AG04449 (cell line): ENCODE measurements around the gene CORO2B.

ENCODE experiments used
- CTCF ChIA-PET: fragments of 350-600 bp; formaldehyde crosslinking; extraction: SDS; loops from one replicate; lab custom pipeline; 2021; ENCODE audit warnings: antibody characterized with exemption; lab: Yijun Ruan, JAX
- POLR2A ChIA-PET: fragments of 400-600, 350-600 bp; formaldehyde crosslinking; extraction: SDS; loops from one replicate; lab custom pipeline; 2020; ENCODE audit warnings: antibody characterized with exemption, inconsistent platforms; lab: Yijun Ruan, JAX
- DNase-seq: peaks from one replicate; pipeline ENCODE4 v3.0.0-alpha.2; 2010; ENCODE audit warnings: low read depth, low spot score
- H3K4me3 ChIP-seq: 2 replicates; pipeline ENCODE4 v1.5.1; 2011; ENCODE audit warnings: low read depth, mild to moderate bottlenecking, control low read depth, low read length
- TF ChIP-seq, protein P1 (sequence below): IDR thresholded peaks from one replicate; pipeline ENCODE4 v1.5.1; 2011; ENCODE audit warnings: mild to moderate bottlenecking, moderate library complexity, low read length, control low read depth, inconsistent platforms; ENCODE audit not compliant: insufficient read depth; ENCODE audit errors: missing control alignments

CORO2B gene

DNA sequence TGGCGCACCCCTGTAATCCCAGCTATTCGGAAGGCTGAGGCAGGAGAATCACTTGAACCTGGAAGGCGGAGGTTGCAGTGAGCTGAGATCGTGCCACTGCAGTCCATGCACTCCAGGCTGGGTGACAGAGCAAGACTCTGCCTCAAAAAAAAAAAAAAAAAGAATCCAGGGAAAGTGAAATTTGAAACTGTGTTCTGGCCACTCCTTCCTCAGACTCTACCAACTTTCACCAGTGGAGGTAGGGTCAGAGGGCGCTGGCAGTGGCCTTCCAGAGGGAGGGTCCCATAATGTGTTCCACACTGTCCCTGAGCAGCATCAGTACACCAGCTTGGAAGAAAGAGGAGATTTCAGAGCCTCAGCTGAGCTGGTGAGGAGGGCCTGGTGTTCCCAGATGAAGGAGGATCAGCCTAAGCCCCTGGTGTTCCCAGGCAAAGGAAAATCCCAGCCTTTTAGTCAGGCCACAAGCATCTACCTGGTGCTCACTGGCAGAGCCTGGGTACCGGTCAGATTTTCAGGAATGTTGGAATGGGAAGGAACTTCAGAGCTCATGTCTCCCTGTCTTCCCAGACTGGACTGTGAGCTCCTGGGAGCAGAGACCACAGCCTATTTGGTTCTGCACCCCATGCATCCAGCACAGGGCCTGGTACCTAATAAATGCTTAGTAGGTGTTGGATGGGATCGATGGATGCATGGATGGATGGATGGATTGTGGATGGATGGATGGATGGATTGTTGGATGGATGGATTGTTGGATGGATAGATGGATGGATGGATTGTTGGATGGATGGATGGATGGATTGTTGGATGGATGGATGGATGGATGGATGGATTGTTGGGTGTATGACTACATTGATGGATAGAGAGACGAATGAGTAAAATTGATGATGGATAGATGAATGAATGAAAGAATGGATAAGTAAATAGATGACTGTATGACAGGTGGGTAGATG is 117.9 kb downstream of the CORO2B start:
- ChIA-PET POLR2A (no interaction called here), CTCF (interaction anchor here (1.2 to 2.0 kb wide), 2 partner anchors 16 to 45 kb away, joined by 3 to 6 read pairs; no protein-coding TSS in a partner anchor)
- H3K4me3 ChIP-seq = no peak overlapping the region
- DNase-seq = no peak
- TF ChIP-seq, protein P1, sequence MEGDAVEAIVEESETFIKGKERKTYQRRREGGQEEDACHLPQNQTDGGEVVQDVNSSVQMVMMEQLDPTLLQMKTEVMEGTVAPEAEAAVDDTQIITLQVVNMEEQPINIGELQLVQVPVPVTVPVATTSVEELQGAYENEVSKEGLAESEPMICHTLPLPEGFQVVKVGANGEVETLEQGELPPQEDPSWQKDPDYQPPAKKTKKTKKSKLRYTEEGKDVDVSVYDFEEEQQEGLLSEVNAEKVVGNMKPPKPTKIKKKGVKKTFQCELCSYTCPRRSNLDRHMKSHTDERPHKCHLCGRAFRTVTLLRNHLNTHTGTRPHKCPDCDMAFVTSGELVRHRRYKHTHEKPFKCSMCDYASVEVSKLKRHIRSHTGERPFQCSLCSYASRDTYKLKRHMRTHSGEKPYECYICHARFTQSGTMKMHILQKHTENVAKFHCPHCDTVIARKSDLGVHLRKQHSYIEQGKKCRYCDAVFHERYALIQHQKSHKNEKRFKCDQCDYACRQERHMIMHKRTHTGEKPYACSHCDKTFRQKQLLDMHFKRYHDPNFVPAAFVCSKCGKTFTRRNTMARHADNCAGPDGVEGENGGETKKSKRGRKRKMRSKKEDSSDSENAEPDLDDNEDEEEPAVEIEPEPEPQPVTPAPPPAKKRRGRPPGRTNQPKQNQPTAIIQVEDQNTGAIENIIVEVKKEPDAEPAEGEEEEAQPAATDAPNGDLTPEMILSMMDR = no peak

DNA sequence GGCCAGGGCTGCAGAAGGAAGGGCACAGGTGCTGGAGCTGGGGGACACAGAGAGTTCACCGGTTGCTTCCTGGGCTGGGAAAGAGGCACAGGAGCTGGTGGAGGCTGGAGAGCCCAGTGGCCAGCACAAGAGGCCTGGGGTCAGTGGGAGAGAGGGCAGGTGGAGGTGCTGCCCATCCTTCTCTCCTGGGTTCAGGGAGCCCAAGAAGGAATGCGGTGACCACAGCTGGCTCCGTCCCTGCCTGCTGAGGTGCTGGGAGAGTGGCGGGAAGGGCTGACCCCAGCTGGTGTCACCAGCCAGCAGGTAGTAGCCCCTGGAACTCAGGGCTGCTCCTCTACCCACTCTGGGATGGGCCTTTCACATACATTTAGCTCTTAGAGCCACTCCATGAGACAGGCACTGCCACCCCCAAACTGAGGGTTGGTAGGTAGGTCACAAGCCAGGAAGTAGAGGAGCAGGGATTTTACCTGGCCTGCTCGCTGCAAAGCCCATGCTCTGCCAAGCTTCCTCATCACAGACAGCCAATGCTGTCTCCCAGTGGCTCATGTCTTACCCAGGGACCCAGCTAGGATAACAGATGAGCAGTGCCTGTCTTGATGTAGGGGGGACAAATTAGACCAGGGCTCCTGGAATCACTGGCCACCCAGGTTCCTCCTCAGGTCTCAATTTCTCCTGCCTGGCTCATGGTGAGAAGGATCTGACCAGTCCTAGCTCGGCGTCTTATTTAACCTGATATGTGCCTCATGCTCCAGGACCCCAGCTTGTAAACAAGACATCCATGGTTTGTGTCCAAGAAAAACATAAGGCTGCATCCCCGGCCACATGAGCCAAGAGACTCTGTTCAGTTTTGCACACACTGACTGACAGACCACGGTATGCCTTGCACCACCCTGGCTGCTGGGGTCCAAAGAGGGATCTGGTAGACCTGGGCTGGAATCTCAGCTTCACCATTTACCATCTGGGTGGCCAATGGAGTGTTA is 119.2 kb downstream of the CORO2B start:
- no peak for DNase-seq
- TF ChIP-seq, protein P1 = no peak
- ChIA-PET CTCF (interaction anchor here (1.0 to 2.0 kb wide), 4 partner anchors 18 to 148 kb away, joined by 3 to 6 read pairs (median 4); no protein-coding TSS in a partner anchor), POLR2A (no interaction called here)
- no peak overlapping the region for H3K4me3 ChIP-seq

DNA sequence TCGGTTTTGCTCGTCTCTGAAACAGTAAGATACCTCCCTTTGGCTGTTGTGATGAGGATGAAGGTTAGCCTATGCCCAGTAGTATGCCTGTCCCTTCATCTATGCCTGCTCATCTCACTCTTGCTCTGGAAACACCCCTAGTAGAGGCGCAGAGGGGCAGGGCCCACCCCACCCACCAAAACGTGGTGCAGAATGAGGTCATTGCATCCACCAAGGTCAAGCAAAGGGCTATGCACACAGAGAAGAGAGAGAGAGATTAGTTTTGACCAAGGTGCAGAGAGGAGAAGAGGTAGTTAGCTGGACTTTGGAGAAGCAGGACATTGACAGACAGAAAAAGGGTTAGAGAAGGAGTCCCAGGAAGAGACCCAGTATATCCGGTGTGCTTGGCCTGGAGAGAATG is 119.9 kb downstream of the CORO2B start:
- CTCF ChIA-PET = interaction anchor here (1.7 to 2.0 kb wide), 2 partner anchors 18 to 149 kb away, joined by 6 read pairs; no protein-coding TSS in a partner anchor
- no peak overlapping the region for H3K4me3 ChIP-seq
- no peak for DNase-seq
- TF ChIP-seq, protein P1 = no peak
- POLR2A ChIA-PET = no interaction called here

DNA sequence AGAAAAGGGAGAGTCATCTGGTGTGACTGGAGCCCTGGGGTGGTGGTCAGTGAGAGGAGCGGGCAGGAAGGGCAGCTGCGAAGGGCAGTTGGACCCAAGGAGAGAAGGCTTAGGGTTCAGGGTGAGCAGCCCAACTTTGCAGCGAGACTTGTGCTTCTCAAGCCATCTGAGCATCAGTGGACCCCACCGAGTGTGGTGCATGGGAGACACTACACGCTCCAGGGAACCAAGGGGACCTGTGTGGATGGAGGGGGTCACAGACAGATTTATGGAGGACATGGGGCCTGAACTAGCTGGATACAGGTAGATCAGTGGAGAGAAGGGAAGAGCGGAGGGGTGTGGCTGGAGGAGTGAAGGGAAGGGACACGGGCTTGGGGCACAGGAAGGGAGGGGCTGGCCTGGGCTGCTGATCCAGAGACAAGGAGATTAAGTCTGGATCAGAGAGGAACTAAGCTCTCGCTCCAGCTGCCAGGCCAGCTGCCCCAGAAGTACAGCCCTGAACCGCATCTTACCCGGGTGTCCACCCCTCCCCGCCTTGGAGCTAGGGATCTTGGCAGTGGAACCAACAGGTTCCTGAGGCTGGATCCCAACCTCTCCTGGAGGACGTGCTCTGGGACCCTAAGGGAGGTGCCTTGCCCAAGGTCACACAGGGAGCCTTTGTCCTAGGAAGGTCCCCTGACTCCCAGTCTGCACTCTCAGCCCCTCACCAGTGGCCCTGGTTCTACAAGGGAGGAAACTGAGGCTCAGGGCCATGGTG is 120.5 kb downstream of the CORO2B start:
- H3K4me3 ChIP-seq = no peak overlapping the region
- ChIA-PET POLR2A (no interaction called here), CTCF (interaction anchor here (0.8 to 2.3 kb wide), 3 partner anchors 139 to 176 kb away, joined by 3 to 9 read pairs (median 6); no protein-coding TSS in a partner anchor)
- DNase-seq = no peak
- TF ChIP-seq, protein P1 = no peak

- ChIA-PET POLR2A (interaction anchor here (0.7 kb wide), 1 partner anchor 8 kb away, joined by 3 read pairs; no protein-coding TSS in a partner anchor), CTCF (interaction anchor here (0.8 to 2.8 kb wide), 6 partner anchors 26 to 393 kb away, joined by 3 to 13 read pairs (median 6); no protein-coding TSS in a partner anchor)
- no peak for DNase-seq
- H3K4me3 ChIP-seq = no peak overlapping the region
- TF ChIP-seq, protein P1 = no peak
Measured at GRCh38 chr15:68699881-68700454, 121.2 kb downstream of the CORO2B start.
